ENCODE data around the gene PIM2.

PIM2 gene

GRCh38 chrX:48936429-48937053, 17.7 kb upstream of the PIM2 start:
- FAIRE-seq, result no peak
- DNase-seq (ENCODE audit: low spot score), result no peak

GRCh38 chrX:48935301-48935670, 16.5 kb upstream of the PIM2 start:
- FAIRE-seq (no peak), DNase-seq (ENCODE audit: low spot score) (no peak)

- FAIRE-seq (no peak), DNase-seq (ENCODE audit: low spot score) (no peak)
Measured at GRCh38 chrX:48934581-48935300, 15.9 kb upstream of the PIM2 start.

- DNase-seq (ENCODE audit: low spot score) (no peak), FAIRE-seq (no peak)
Measured at GRCh38 chrX:48933757-48934156, 14.9 kb upstream of the PIM2 start.

GRCh38 chrX:48927736-48928382, 9.0 kb upstream of the PIM2 start:
- DNase-seq (ENCODE audit: low spot score), result no peak
- no peak for FAIRE-seq

GRCh38 chrX:48927123-48927522, 8.3 kb upstream of the PIM2 start:
- FAIRE-seq (no peak), DNase-seq (ENCODE audit: low spot score) (no peak)

GRCh38 chrX:48924270-48924669, 5.4 kb upstream of the PIM2 start:
- DNase-seq (ENCODE audit: low spot score) (no peak), FAIRE-seq (no peak)

- DNase-seq (ENCODE audit: low spot score) (no peak), FAIRE-seq (no peak)
Measured at GRCh38 chrX:48923771-48924170, 4.9 kb upstream of the PIM2 start.

GRCh38 chrX:48920718-48921104, 1.9 kb upstream of the PIM2 start:
- DNase-seq (ENCODE audit: low spot score) (no peak), FAIRE-seq (no peak)

- FAIRE-seq (no peak), DNase-seq (ENCODE audit: low spot score) (no peak)
Measured at GRCh38 chrX:48919947-48920717, 1.3 kb upstream of the PIM2 start.

GRCh38 chrX:48919360-48919841, 577 bp upstream of the PIM2 start:
- FAIRE-seq, result no peak
- DNase-seq (ENCODE audit: low spot score), result no peak

GRCh38 chrX:48918301-48918642, 552 bp downstream of the PIM2 start:
- no peak for DNase-seq (ENCODE audit: low spot score)
- FAIRE-seq, result no peak

- peak; percentile 89 for DNase-seq (ENCODE audit: low spot score)
- FAIRE-seq, result peak; percentile 89
Measured at GRCh38 chrX:48917139-48918001, 1.5 kb downstream of the PIM2 start.

- no peak for DNase-seq (ENCODE audit: low spot score)
- FAIRE-seq, result no peak
Measured at GRCh38 chrX:48914593-48915493, 4.0 kb downstream of the PIM2 start.

GRCh38 chrX:48913605-48914366, 5.0 kb downstream of the PIM2 start:
- no peak for FAIRE-seq

GRCh38 chrX:48911412-48912182, 7.2 kb downstream of the PIM2 start, which contains the start of gene SLC35A2:
Gene SLC35A2 (minus strand): TSS chrX:48911646. CDS start chrX:48911636, 10 bp downstream.
- FAIRE-seq (peak; percentile 84), DNase-seq (ENCODE audit: low spot score) (peak; percentile 71)

More at GRCh38 chrX:48913605-48914366, 5.0 kb downstream of the PIM2 start:
- no peak for DNase-seq (ENCODE audit: low spot score)

GRCh38 chrX:48910926-48911411, 7.9 kb downstream of the PIM2 start:
- no peak for DNase-seq (ENCODE audit: low spot score)
- FAIRE-seq, result no peak

GRCh38 chrX:48909703-48910294, 9.0 kb downstream of the PIM2 start:
- FAIRE-seq (no peak), DNase-seq (ENCODE audit: low spot score) (no peak)

Measured in RCC 7860 (cell line).